ENCODE measurements around the gene RAD51AP1.

DNA sequence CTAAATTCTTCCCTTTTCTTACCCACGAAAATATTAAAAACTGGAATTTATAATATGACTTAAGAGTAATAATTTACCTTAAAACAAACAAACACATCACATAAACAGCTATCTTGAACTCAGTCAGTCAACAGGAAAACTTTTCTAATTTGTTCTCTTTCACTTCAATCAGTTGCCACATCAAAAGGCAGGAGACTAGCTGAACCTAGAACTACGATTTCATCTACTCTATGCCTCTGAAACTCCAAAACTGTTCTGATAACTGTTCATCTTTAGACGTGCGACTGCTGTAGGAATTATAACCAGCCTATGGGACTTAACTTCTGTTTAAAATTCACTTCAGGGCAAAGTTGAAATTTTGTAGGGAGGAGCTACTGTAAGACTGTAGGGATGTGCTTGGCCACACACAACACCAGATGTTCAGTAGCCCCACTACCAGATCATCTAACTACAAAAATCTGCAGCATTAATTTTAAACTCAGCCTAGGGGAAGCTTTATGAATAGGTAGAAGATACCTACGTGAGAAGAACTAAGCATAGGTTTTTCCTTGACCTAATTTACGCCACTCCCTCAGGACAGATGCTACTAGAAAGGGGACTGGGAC is 7.6 kb upstream of the RAD51AP1 start:
- TF ChIP-seq POLR2A (IDR thresholded peaks at IDR 0.05), result no peak
- no peak for TF ChIP-seq CTCF (IDR thresholded peaks at IDR 0.05)

Measured in body of pancreas (tissue), 4 donors.